CD4-positive, alpha-beta T cell (primary cell): ENCODE measurements around the gene SPECC1L. TPM values are rescaled to one million over a fixed set of nuclear protein-coding genes. Genes with fewer than 3 reads are reported as not detected.

Source experiments
- ATAC-seq: fragments of 200-7000 bp; cut with Tn5 transposase; one replicate; pipeline ENCODE4 v1.10.0; 2022; ENCODE audit warnings: mild to moderate bottlenecking; ENCODE audit not compliant: poor library complexity
- CTCF ChIA-PET: fragments of 350-600 bp; sonication (Branson Sonifier 250); formaldehyde crosslinking; loops from one replicate; lab custom pipeline; 2021; ENCODE audit warnings: antibody characterized with exemption, inconsistent platforms; lab: Charles Lee
- POLR2A ChIA-PET: fragments of 350-600 bp; sonication (Branson Sonifier 250); formaldehyde crosslinking; loops from one replicate; lab custom pipeline; 2021; ENCODE audit warnings: antibody characterized with exemption, inconsistent platforms; lab: Charles Lee
- DNase-seq, 14 experiments: peaks; one replicate each; pipeline ENCODE4 v3.0.0-alpha.2; 2013 to 2020; ENCODE audit warnings: mixed read lengths in 2 of 14
- H3K27ac ChIP-seq, 2 donors: one replicate each; pipeline versions ENCODE4 v1.5.1 to v1.7.0; 2013; ENCODE audit warnings: low read length in 2 of 2, low read depth in 1 of 2, mild to moderate bottlenecking in 1 of 2
- H3K27me3 ChIP-seq, 2 experiments: 1 replicate in 1 of 2; 2 replicates in 1 of 2; pipeline versions ENCODE4 v1.6.1 to v1.7.0; 2013; ENCODE audit warnings: low read length in 2 of 2, control low read depth in 1 of 2, mild to moderate bottlenecking in 1 of 2, moderate library complexity in 1 of 2; ENCODE audit not compliant: insufficient read depth in 2 of 2, control insufficient read depth in 1 of 2
- H3K36me3 ChIP-seq: one replicate; pipeline ENCODE4 v1.6.1; 2013; ENCODE audit warnings: low read length, control low read depth; ENCODE audit not compliant: insufficient read depth
- H3K4me1 ChIP-seq: one replicate; pipeline ENCODE4 v1.6.1; 2013; ENCODE audit warnings: low read length, control low read depth; ENCODE audit not compliant: insufficient read depth
- H3K4me3 ChIP-seq: one replicate; pipeline ENCODE4 v1.5.1; 2013; ENCODE audit warnings: mild to moderate bottlenecking, low read length, moderate library complexity
- H3K9me3 ChIP-seq, 2 experiments: 1 replicate in 1 of 2; 2 replicates in 1 of 2; pipeline versions ENCODE4 v1.6.1 to v1.7.0; 2013; ENCODE audit warnings: low read length in 2 of 2, mild to moderate bottlenecking in 2 of 2, control low read depth in 1 of 2, moderate library complexity in 1 of 2; ENCODE audit not compliant: control insufficient read depth in 1 of 2, insufficient read depth in 1 of 2
- H3K27ac Mint-ChIP-seq: one replicate; pipeline ENCODE4 v1.8.0; 2020; ENCODE audit warnings: mixed read lengths
- H3K27me3 Mint-ChIP-seq: one replicate; pipeline ENCODE4 v1.8.0; 2021; ENCODE audit warnings: mixed read lengths
- H3K36me3 Mint-ChIP-seq: one replicate; pipeline ENCODE4 v1.8.0; 2021; ENCODE audit warnings: low read depth, mixed read lengths
- H3K4me1 Mint-ChIP-seq: one replicate; pipeline ENCODE4 v1.8.0; 2021; ENCODE audit warnings: low read depth, mixed read lengths
- H3K4me3 Mint-ChIP-seq: one replicate; pipeline ENCODE4 v1.8.0; 2020; ENCODE audit warnings: mild to moderate bottlenecking, mixed read lengths
- H3K9me3 Mint-ChIP-seq: one replicate; pipeline ENCODE4 v1.8.0; 2020; ENCODE audit warnings: mixed read lengths
- CTCF ChIP-seq: fragments of 200-600 bp; IDR thresholded peaks from one replicate; pipeline ENCODE4 v1.8.0; 2022; ENCODE audit warnings: antibody characterized with exemption, mild to moderate bottlenecking
- intact Hi-C, 2 experiments: fragments of 100-400 bp; cut with DNase I in 1 of 2; cut with micrococcal nuclease in 1 of 2; formaldehyde crosslinking; loops; one replicate each; pipeline versions ENCODE4 v1.15.1 to v1.9.0; 2023 to 2025; cut with DNase I, micrococcal nuclease
- total RNA-seq, 174 experiments: library from RNA in 2 of 174; stranded (reverse) in 2 of 174; gene quantifications; one replicate each; pipeline ENCODE4 v1.2.3 and lab custom pipeline; 2021 to 2026

SPECC1L gene
- total RNA-seq, 2 experiments from 2014 or later, result 27.5 to 31.8 TPM

GRCh38 chr22:24361976-24362646 lies 91.5 kb downstream of the SPECC1L start:
- Mint-ChIP-seq H3K36me3 (peaks cover 85% of the 10 kb centered on the region), H3K4me3 (no peak overlapping the region), H3K9me3 (no peaks in the 10 kb centered on the region), H3K27ac (no peak overlapping the region), H3K27me3 (no peaks in the 10 kb centered on the region), H3K4me1 (peaks cover 7% of the 10 kb centered on the region)
- H3K4me1 ChIP-seq, result no peaks in the 10 kb centered on the region
- no peaks in the 10 kb centered on the region for H3K27me3 ChIP-seq
- H3K9me3 ChIP-seq, result no peaks in the 10 kb centered on the region
- TF ChIP-seq CTCF, result no peak
- no peak overlapping the region for H3K4me3 ChIP-seq
- no peak for DNase-seq
- peaks cover 52% of the 10 kb centered on the region for H3K36me3 ChIP-seq
- POLR2A ChIA-PET, result no interaction called here
- CTCF ChIA-PET, result no interaction called here
- intact Hi-C loops, result no loop called here
- no peak for ATAC-seq
- H3K27ac ChIP-seq, result no peak overlapping the region

GRCh38 chr22:24363243-24363642 lies 92.6 kb downstream of the SPECC1L start:
- intact Hi-C loops, result no loop called here
- Histone ChIP-seq H3K27me3 (no peaks in the 10 kb centered on the region), H3K27ac (no peak overlapping the region), H3K4me1 (no peaks in the 10 kb centered on the region), H3K9me3 (no peaks in the 10 kb centered on the region), H3K36me3 (peaks cover 54% of the 10 kb centered on the region), H3K4me3 (no peak overlapping the region)
- Mint-ChIP-seq H3K4me1 (peaks cover 7% of the 10 kb centered on the region), H3K27ac (no peak overlapping the region), H3K9me3 (no peaks in the 10 kb centered on the region), H3K36me3 (peaks cover 86% of the 10 kb centered on the region), H3K4me3 (no peak overlapping the region), H3K27me3 (no peaks in the 10 kb centered on the region)
- TF ChIP-seq CTCF, result no peak
- ATAC-seq (no peak), DNase-seq (no peak)
- ChIA-PET POLR2A (interaction anchor here (0.7 kb wide), 1 partner anchor 386 kb away, joined by 3 read pairs; no protein-coding TSS in a partner anchor), CTCF (no interaction called here)

- H3K9me3 Mint-ChIP-seq, result no peaks in the 10 kb centered on the region
- peaks cover 85% of the 10 kb centered on the region for H3K36me3 Mint-ChIP-seq
- ATAC-seq (no peak), DNase-seq (no peak)
- Histone ChIP-seq H3K27ac (no peak overlapping the region), H3K9me3 (no peaks in the 10 kb centered on the region), H3K36me3 (peaks cover 79% of the 10 kb centered on the region), H3K27me3 (no peaks in the 10 kb centered on the region), H3K4me3 (no peak overlapping the region), H3K4me1 (no peaks in the 10 kb centered on the region)
- POLR2A ChIA-PET, result no interaction called here
- no peak overlapping the region for H3K4me3 Mint-ChIP-seq
- no peaks in the 10 kb centered on the region for H3K27me3 Mint-ChIP-seq
- no peaks in the 10 kb centered on the region for H3K4me1 Mint-ChIP-seq
- no peak overlapping the region for H3K27ac Mint-ChIP-seq
- TF ChIP-seq CTCF, result no peak
- intact Hi-C loops, result no loop called here
- CTCF ChIA-PET, result no interaction called here
These were observed 96.1 kb downstream of the SPECC1L start for GRCh38 chr22:24366701-24367100.
